ENCODE measurements around the gene C11orf71. TPM values are rescaled to one million over a fixed set of nuclear protein-coding genes. Genes with fewer than 3 reads are reported as not detected.
A peak's percentile ranks its signal among the peaks of the same experiment; 100 is the strongest.

C11orf71 gene
- total RNA-seq, 1 donor from 2014 or later = 2.9 TPM

DNA sequence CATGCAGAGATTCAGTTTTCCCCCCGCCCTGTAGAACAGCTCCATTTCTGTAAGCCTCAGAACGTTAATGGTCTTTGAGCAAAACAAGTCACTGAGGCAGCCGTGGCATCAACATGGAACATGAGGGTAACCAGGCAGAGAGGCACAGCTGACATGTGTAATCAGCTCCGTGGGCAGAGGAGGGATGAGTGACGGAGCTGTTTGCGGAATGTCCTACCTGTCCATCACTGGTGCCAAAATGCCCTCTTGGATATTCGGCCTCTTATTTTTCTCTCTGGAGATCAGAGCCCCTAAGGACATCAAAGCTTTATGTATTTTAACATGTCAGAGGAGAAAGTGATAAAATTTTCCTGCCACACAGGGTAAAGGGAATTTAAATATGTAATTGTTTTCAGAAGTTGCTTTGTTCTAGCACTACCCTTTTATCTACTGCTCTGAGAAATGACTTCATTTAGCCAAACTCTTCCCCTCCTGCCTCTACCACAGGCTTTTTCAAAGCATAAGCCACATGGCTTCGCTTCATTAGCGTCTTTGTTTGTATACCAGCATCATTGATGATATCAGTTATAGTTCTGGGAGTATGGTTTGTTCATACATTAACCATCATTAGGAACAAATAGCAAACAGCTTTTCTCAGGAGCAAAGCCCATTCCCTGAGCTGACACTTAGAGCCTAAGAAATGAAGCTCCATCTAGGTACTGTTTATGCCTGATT lies 32.9 kb downstream of the C11orf71 start:
- H3K27me3 Mint-ChIP-seq (ENCODE audit: low read depth) = no peaks in the 10 kb centered on the region
- TF ChIP-seq, protein P1, sequence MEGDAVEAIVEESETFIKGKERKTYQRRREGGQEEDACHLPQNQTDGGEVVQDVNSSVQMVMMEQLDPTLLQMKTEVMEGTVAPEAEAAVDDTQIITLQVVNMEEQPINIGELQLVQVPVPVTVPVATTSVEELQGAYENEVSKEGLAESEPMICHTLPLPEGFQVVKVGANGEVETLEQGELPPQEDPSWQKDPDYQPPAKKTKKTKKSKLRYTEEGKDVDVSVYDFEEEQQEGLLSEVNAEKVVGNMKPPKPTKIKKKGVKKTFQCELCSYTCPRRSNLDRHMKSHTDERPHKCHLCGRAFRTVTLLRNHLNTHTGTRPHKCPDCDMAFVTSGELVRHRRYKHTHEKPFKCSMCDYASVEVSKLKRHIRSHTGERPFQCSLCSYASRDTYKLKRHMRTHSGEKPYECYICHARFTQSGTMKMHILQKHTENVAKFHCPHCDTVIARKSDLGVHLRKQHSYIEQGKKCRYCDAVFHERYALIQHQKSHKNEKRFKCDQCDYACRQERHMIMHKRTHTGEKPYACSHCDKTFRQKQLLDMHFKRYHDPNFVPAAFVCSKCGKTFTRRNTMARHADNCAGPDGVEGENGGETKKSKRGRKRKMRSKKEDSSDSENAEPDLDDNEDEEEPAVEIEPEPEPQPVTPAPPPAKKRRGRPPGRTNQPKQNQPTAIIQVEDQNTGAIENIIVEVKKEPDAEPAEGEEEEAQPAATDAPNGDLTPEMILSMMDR (IDR thresholded peaks at IDR 0.05) = no peak
- H3K27ac Mint-ChIP-seq (ENCODE audit: unreplicated experiment) = peak overlapping the region; percentile 95
- H3K36me3 Mint-ChIP-seq (ENCODE audit: low read depth) = no peaks in the 10 kb centered on the region
- H3K4me3 Mint-ChIP-seq (ENCODE audit: unreplicated experiment) = peak overlapping the region; percentile 43
- peaks cover 27% of the 10 kb centered on the region for H3K4me1 Mint-ChIP-seq (ENCODE audit: low read depth)
- DNase-seq (ENCODE audit: low spot score) = no peak
- H3K9me3 Mint-ChIP-seq (ENCODE audit: low read depth) = no peaks in the 10 kb centered on the region

DNA sequence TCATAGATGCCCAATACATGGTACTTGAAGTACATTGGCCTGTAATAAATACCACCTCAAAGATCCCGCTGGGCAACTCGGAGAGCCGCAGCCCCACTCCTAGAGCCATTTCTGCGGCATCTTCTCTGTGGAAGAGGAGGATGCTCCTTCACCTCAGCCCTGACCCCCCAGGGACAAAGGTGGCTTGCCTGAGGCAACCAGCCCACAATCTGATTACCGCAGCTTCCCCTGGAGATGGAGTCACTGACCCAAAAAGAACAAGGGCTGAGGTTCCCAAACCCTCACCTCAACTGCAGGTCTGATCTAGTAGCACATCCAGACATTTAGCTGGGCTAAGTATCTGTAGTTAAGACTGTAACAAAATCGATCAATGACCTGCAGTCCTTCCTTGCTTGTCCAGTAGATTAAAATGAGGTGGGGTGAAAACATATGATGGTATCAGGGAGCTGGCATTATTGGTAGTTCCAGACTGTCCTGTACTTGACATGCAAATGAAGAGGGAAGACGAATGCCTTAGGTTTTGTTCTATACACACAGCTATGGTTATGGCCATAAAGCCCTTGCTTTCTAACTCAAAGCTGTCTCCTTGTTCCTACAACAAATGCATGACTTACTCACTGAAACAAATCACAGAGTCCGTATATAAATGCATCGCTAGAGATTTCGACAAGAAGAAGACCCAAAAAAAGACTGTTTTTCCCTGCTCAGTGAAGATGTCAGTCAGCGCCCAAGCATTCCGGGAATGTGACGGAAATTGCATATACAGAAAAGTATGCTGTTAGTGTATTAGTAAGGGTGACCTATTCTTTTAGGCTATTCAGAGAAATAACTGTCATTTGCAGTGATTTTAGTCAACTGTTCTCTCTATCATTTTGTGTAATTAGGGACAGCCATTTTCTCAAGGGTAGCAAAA lies 33.7 kb downstream of the C11orf71 start:
- no peaks in the 10 kb centered on the region for H3K36me3 Mint-ChIP-seq (ENCODE audit: low read depth)
- TF ChIP-seq, protein P1 (IDR thresholded peaks at IDR 0.05) = no peak
- peaks cover 27% of the 10 kb centered on the region for H3K4me1 Mint-ChIP-seq (ENCODE audit: low read depth)
- peak overlapping the region; percentile 95 for H3K27ac Mint-ChIP-seq (ENCODE audit: unreplicated experiment)
- no peaks in the 10 kb centered on the region for H3K9me3 Mint-ChIP-seq (ENCODE audit: low read depth)
- H3K27me3 Mint-ChIP-seq (ENCODE audit: low read depth) = no peaks in the 10 kb centered on the region
- DNase-seq (ENCODE audit: low spot score) = no peak
- peak overlapping the region; percentile 43 for H3K4me3 Mint-ChIP-seq (ENCODE audit: unreplicated experiment)

DNA sequence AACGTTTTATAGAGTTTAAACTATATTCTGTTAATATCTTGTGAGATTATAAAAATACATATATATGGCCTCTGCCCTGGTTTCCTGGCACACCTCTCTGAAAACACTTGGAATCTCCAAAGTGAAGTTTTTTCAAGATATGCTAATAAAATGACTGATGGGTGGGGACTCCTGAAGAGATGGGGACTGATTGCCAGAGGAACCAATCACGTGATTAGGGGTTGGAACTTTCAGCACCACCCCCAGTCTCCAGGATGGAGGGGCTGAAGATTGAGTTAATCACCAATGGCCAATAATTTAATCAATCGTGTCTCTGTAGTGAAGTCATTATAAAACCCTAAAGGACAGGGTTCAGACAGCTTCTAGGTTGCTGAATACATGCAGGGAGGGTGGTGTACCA lies 37.4 kb downstream of the C11orf71 start:
- H3K4me1 Mint-ChIP-seq (ENCODE audit: low read depth) = peaks cover 39% of the 10 kb centered on the region

DNA sequence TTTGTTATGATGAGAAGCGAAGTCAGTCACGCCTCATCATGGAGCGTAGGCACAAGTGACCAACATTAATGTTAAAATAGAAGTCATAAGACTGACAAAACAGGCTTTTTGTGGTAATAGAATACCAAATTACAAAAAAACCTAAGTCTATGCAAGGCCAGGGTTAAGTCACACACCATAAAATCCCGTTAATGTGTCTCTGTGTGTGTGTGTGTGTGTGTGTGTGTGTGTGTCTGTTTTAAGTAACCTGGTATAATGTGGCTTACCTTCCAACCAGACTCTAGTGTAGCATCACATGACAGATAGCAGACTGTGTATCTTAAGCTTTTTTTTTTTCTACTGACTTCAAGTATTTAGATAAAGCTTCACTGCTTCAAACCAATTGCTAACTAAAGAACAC lies 38.0 kb downstream of the C11orf71 start:
- H3K36me3 Mint-ChIP-seq (ENCODE audit: low read depth) = no peaks in the 10 kb centered on the region
- H3K27me3 Mint-ChIP-seq (ENCODE audit: low read depth) = no peaks in the 10 kb centered on the region
- DNase-seq (ENCODE audit: low spot score) = no peak
- H3K9me3 Mint-ChIP-seq (ENCODE audit: low read depth) = no peaks in the 10 kb centered on the region
- H3K4me3 Mint-ChIP-seq (ENCODE audit: unreplicated experiment) = no peak overlapping the region
- TF ChIP-seq, protein P1 (IDR thresholded peaks at IDR 0.05) = no peak
- peaks cover 32% of the 10 kb centered on the region for H3K4me1 Mint-ChIP-seq (ENCODE audit: low read depth)
- no peak overlapping the region for H3K27ac Mint-ChIP-seq (ENCODE audit: unreplicated experiment)

More for the DNA sequence above, 37.4 kb downstream of the C11orf71 start:
- H3K9me3 Mint-ChIP-seq (ENCODE audit: low read depth) = no peaks in the 10 kb centered on the region
- H3K4me3 Mint-ChIP-seq (ENCODE audit: unreplicated experiment) = no peak overlapping the region
- no peaks in the 10 kb centered on the region for H3K36me3 Mint-ChIP-seq (ENCODE audit: low read depth)
- TF ChIP-seq, protein P1 (IDR thresholded peaks at IDR 0.05) = no peak
- no peak overlapping the region for H3K27ac Mint-ChIP-seq (ENCODE audit: unreplicated experiment)
- H3K27me3 Mint-ChIP-seq (ENCODE audit: low read depth) = no peaks in the 10 kb centered on the region
- no peak for DNase-seq (ENCODE audit: low spot score)

DNA sequence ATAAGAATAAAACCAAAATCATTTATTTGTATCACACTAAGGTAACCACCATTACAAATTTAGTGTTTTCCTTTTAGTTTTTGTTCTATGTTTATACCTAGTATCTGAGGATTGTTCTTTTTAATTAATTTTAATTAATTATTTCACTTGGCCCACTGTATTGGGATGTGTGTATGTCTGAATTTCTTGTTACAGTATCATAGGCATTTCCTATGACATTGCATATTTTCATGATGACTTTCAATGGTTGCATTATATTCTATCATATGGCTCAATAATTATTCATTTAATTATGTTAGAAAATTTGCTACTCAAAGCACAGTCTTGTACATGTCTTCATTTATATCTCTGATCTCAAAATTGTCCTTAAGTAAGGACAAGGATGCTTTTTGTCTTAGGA lies 41.0 kb downstream of the C11orf71 start:
- no peak for DNase-seq (ENCODE audit: low spot score)
- no peaks in the 10 kb centered on the region for H3K9me3 Mint-ChIP-seq (ENCODE audit: low read depth)
- no peaks in the 10 kb centered on the region for H3K27me3 Mint-ChIP-seq (ENCODE audit: low read depth)
- no peaks in the 10 kb centered on the region for H3K36me3 Mint-ChIP-seq (ENCODE audit: low read depth)
- TF ChIP-seq, protein P1 (IDR thresholded peaks at IDR 0.05) = no peak
- H3K27ac Mint-ChIP-seq (ENCODE audit: unreplicated experiment) = no peak overlapping the region
- H3K4me3 Mint-ChIP-seq (ENCODE audit: unreplicated experiment) = no peak overlapping the region
- peaks cover 16% of the 10 kb centered on the region for H3K4me1 Mint-ChIP-seq (ENCODE audit: low read depth)

Data from chondrocyte (in vitro differentiated cells).